Stimulated activated CD4-positive, alpha-beta T cell treated with anti-CD3 and anti-CD28 coated beads, Interleukin-1b, Interleukin-23, amount 100 ng/mL, for 1 hour (primary cell): ENCODE data around the gene CST6.
A peak's percentile ranks its signal among the peaks of the same experiment; 100 is the strongest.
"Not testable (repeated sequence)": the region's sequence is repeated elsewhere in the genome, so short reads cannot be mapped to it uniquely, and the experiment has no call there.

Experiments used
- DNase-seq, 2 donors: peaks; one replicate each; pipeline ENCODE4 v3.0.0-alpha.2; 2020; ENCODE audit warnings: low read depth in 2 of 2

The CST6 gene

GRCh38 chr11:66015454-66015881 is 3.7 kb downstream of the CST6 start:
- DNase-seq, result no peak

- no peak for DNase-seq
Measured at GRCh38 chr11:66015936-66016792, 4.4 kb downstream of the CST6 start.

- DNase-seq, result no peak
Measured at GRCh38 chr11:66016793-66017177, 5.0 kb downstream of the CST6 start.

GRCh38 chr11:66017321-66017720 is 5.5 kb downstream of the CST6 start:
- no peak for DNase-seq

- no peak for DNase-seq
Measured at GRCh38 chr11:66020212-66020611, 8.4 kb downstream of the CST6 start.

- no peak for DNase-seq
Measured at GRCh38 chr11:66020618-66021357, 9.0 kb downstream of the CST6 start.

- peak; percentile 41 to 78 for DNase-seq
Measured at GRCh38 chr11:66022401-66023185, 10.8 kb downstream of the CST6 start.

GRCh38 chr11:66023186-66023440 is 11.3 kb downstream of the CST6 start:
- not testable (repeated sequence) for DNase-seq

GRCh38 chr11:66026017-66026529 is 14.3 kb downstream of the CST6 start, which contains the start of gene CATSPER1:
Gene CATSPER1 (minus strand): TSS chr11:66026479. CDS start chr11:66026379, 100 bp downstream.
- no peak for DNase-seq

GRCh38 chr11:66032957-66033735 is 21.3 kb downstream of the CST6 start:
- no peak for DNase-seq

GRCh38 chr11:66035653-66036333 is 24.0 kb downstream of the CST6 start:
- DNase-seq, result no peak

- DNase-seq, result no peak
Measured at GRCh38 chr11:66036334-66036710, 24.5 kb downstream of the CST6 start.

- DNase-seq, result no peak
Measured at GRCh38 chr11:66037327-66037726, 25.5 kb downstream of the CST6 start.

- no peak for DNase-seq
Measured at GRCh38 chr11:66039765-66040164, 28.0 kb downstream of the CST6 start.

GRCh38 chr11:66042227-66042995 is 30.6 kb downstream of the CST6 start:
- DNase-seq, result no peak

GRCh38 chr11:66042996-66043906 is 31.4 kb downstream of the CST6 start:
- no peak for DNase-seq

- DNase-seq, result no peak
Measured at GRCh38 chr11:66044757-66045156, 32.9 kb downstream of the CST6 start.

GRCh38 chr11:66045177-66045639 is 33.4 kb downstream of the CST6 start:
- peak; percentile 70 to 78 for DNase-seq

GRCh38 chr11:66046901-66047300 is 35.1 kb downstream of the CST6 start:
- DNase-seq, result no peak
